Liver (tissue), 9 donors: ENCODE data around the gene ZNRF4. TPM values are rescaled to one million over a fixed set of nuclear protein-coding genes. Genes with fewer than 3 reads are reported as not detected.

Source experiments
- DNase-seq: peaks from one replicate; pipeline ENCODE4 v3.0.0-alpha.2; 2017; ENCODE audit warnings: low spot score
- H3K27ac ChIP-seq, 2 donors: one replicate each; pipeline ENCODE4 v1.7.0; 2013; ENCODE audit warnings: inconsistent platforms in 2 of 2, low read length in 2 of 2, control low read depth in 1 of 2, low read depth in 1 of 2, mild to moderate bottlenecking in 1 of 2
- H3K27me3 ChIP-seq, 4 donors: one replicate each; pipeline versions ENCODE4 v1.6.1 to v1.7.0; 2013; ENCODE audit warnings: low read length in 3 of 4, inconsistent platforms in 1 of 4, mild to moderate bottlenecking in 1 of 4, moderate library complexity in 1 of 4; ENCODE audit not compliant: control insufficient read depth in 4 of 4, insufficient read depth in 4 of 4
- H3K36me3 ChIP-seq, 4 donors: one replicate each; pipeline versions ENCODE4 v1.6.1 to v1.7.0; 2013; ENCODE audit warnings: low read length in 3 of 4, mild to moderate bottlenecking in 3 of 4, low read depth in 1 of 4, moderate library complexity in 1 of 4; ENCODE audit not compliant: control insufficient read depth in 4 of 4, insufficient read depth in 3 of 4
- H3K4me1 ChIP-seq, 4 donors: one replicate each; pipeline versions ENCODE4 v1.6.1 to v1.7.0; 2013; ENCODE audit warnings: low read length in 3 of 4, mild to moderate bottlenecking in 3 of 4, moderate library complexity in 1 of 4; ENCODE audit not compliant: control insufficient read depth in 4 of 4, insufficient read depth in 4 of 4
- H3K4me3 ChIP-seq, 3 donors: one replicate each; pipeline versions ENCODE4 v1.6.1 to v1.7.0; 2013; ENCODE audit warnings: low read length in 3 of 3, control low read depth in 1 of 3, low read depth in 1 of 3, mild to moderate bottlenecking in 1 of 3
- H3K9ac ChIP-seq, 2 donors: one replicate each; pipeline ENCODE4 v1.7.0; 2013; ENCODE audit warnings: low read length in 2 of 2, mild to moderate bottlenecking in 2 of 2, moderate library complexity in 2 of 2, control low read depth in 1 of 2, low read depth in 1 of 2
- H3K9me3 ChIP-seq, 4 donors: one replicate each; pipeline versions ENCODE4 v1.6.1 to v1.7.0; 2013; ENCODE audit warnings: low read length in 3 of 4; ENCODE audit not compliant: control insufficient read depth in 4 of 4
- ATF3 ChIP-seq: IDR thresholded peaks from 2 replicates; pipeline ENCODE4 v1.6.1; 2016; ENCODE audit warnings: antibody characterized with exemption
- CTCF ChIP-seq: fragments of 150-350 bp; IDR thresholded peaks from 2 replicates; pipeline ENCODE4 v1.5.1; 2017; ENCODE audit warnings: improper control_type of control experiment, low read depth, low read length; ENCODE audit not compliant: missing input control
- FOXA1 ChIP-seq: IDR thresholded peaks from 2 replicates; pipeline ENCODE4 v1.6.1; 2016; ENCODE audit warnings: antibody characterized with exemption
- FOXA2 ChIP-seq: IDR thresholded peaks from 2 replicates; pipeline ENCODE4 v1.6.1; 2016; ENCODE audit warnings: antibody characterized with exemption
- GABPA ChIP-seq, 2 donors: IDR thresholded peaks in 1 of 2; conservative IDR thresholded peaks in 1 of 2; 2 replicates each; pipeline ENCODE4 v1.6.1; 2016; ENCODE audit warnings: antibody characterized with exemption in 2 of 2, mild to moderate bottlenecking in 1 of 2, moderate library complexity in 1 of 2
- HNF4A ChIP-seq, 2 donors: conservative IDR thresholded peaks; 2 replicates each; pipeline ENCODE4 v1.6.1; 2016; ENCODE audit warnings: antibody characterized with exemption in 2 of 2, mild to moderate bottlenecking in 2 of 2
- HNF4G ChIP-seq: IDR thresholded peaks from 2 replicates; pipeline ENCODE4 v1.6.1; 2016; ENCODE audit warnings: antibody characterized with exemption
- JUND ChIP-seq, 2 donors: IDR thresholded peaks; 2 replicates each; pipeline ENCODE4 v1.6.1; 2016; ENCODE audit warnings: antibody characterized with exemption in 2 of 2
- MAX ChIP-seq: IDR thresholded peaks from 2 replicates; pipeline ENCODE4 v1.6.1; 2016; ENCODE audit warnings: antibody characterized with exemption
- NR2F2 ChIP-seq: IDR thresholded peaks from 2 replicates; pipeline ENCODE4 v1.6.1; 2016; ENCODE audit warnings: antibody characterized with exemption
- RAD21 ChIP-seq, 2 donors: IDR thresholded peaks; 2 replicates each; pipeline ENCODE4 v1.6.1; 2016; ENCODE audit warnings: antibody characterized with exemption in 2 of 2, mild to moderate bottlenecking in 2 of 2
- REST ChIP-seq: IDR thresholded peaks from 2 replicates; pipeline ENCODE4 v1.6.1; 2016; ENCODE audit warnings: antibody characterized with exemption, mild to moderate bottlenecking
- RXRA ChIP-seq, 2 donors: IDR thresholded peaks; 2 replicates each; pipeline ENCODE4 v1.6.1; 2017 to 2018; ENCODE audit warnings: antibody characterized with exemption in 2 of 2, mild to moderate bottlenecking in 1 of 2
- SP1 ChIP-seq: IDR thresholded peaks from 2 replicates; pipeline ENCODE4 v1.6.1; 2018; ENCODE audit warnings: antibody characterized with exemption, mild to moderate bottlenecking
- TAF1 ChIP-seq: conservative IDR thresholded peaks from 2 replicates; pipeline ENCODE4 v1.6.1; 2016; ENCODE audit warnings: antibody characterized with exemption, mild to moderate bottlenecking
- YY1 ChIP-seq: IDR thresholded peaks from 2 replicates; pipeline ENCODE4 v1.6.1; 2016; ENCODE audit warnings: antibody characterized with exemption, mild to moderate bottlenecking
- ZBTB33 ChIP-seq: IDR thresholded peaks from 2 replicates; pipeline ENCODE4 v1.6.1; 2016; ENCODE audit warnings: antibody characterized with exemption
- WGBS: extraction: QIAGEN DNeasy Blood & Tissue Kit; methylation state at CpG from one replicate; pipeline ENCODE4 v1.1.7; 2013; 5-methylcytosine and 5-hydroxymethylcytosine counted together
- polyA plus RNA-seq, 2 donors: library from polyadenylated mRNA; stranded (reverse) in 1 of 2; unstranded in 1 of 2; fragments of 200-250 nt in 1 of 2; fragments of >200 nt in 1 of 2; fragmentation: Nextera tagmentation in 1 of 2; extraction: Ambion mirVana in 1 of 2; gene quantifications; one replicate each; pipeline versions ENCODE4 v1.2.1 to v1.2.3, GENCODE V29; 2013 to 2015
- total RNA-seq, 2 donors: library from RNA; depleted of rRNA; stranded (reverse); fragments of >200 nt; gene quantifications; one replicate each; pipeline ENCODE4 v1.2.3, GENCODE V29; 2014
- donor health status: healthy.
- donor health status: healthy.
- donor health status: healthy.
- donor health status: healthy.
- donor health status: healthy.

The ZNRF4 gene
- total and polyA plus RNA-seq, 4 donors = not detected

- Histone ChIP-seq H3K9me3 (no peaks in the 10 kb centered on the region), H3K4me1 (no peaks in the 10 kb centered on the region), H3K27ac (no peak overlapping the region), H3K36me3 (no peaks in the 10 kb centered on the region), H3K4me3 (no peak overlapping the region), H3K27me3 (no peaks in the 10 kb centered on the region), H3K9ac (no peak overlapping the region)
- no peak for DNase-seq
- WGBS = 69% methylated on average over 5 of the region's 5 CpGs
- TF ChIP-seq RXRA (IDR thresholded peaks at IDR 0.05) (no peak), MAX (no peak), GABPA (IDR thresholded peaks at IDR 0.05 in 1 of 2, conservative IDR thresholded peaks at IDR 0.05 in 1 of 2) (no peak), CTCF (no peak), NR2F2 (no peak), TAF1 (no peak), ZBTB33 (no peak), SP1 (no peak), HNF4A (conservative IDR thresholded peaks at IDR 0.05) (no peak), FOXA1 (no peak), ATF3 (no peak), JUND (IDR thresholded peaks at IDR 0.05) (no peak), YY1 (no peak), HNF4G (no peak), RAD21 (IDR thresholded peaks at IDR 0.05) (no peak), FOXA2 (no peak)
Measured at GRCh38 chr19:5432687-5433086, 22.5 kb upstream of the ZNRF4 start.

GRCh38 chr19:5434351-5434917 lies 20.8 kb upstream of the ZNRF4 start:
- H3K27ac ChIP-seq = no peak overlapping the region
- 56% methylated on average over 6 of the region's 6 CpGs for WGBS
- no peak for DNase-seq

More at GRCh38 chr19:5434351-5434917, 20.8 kb upstream of the ZNRF4 start:
- TF ChIP-seq ATF3 (no peak), SP1 (no peak), FOXA1 (no peak), HNF4G (no peak), CTCF (no peak), TAF1 (no peak), NR2F2 (no peak), RXRA (IDR thresholded peaks at IDR 0.05) (no peak), ZBTB33 (no peak), REST (no peak), FOXA2 (no peak)
- Histone ChIP-seq H3K9me3 (no peaks in the 10 kb centered on the region), H3K4me1 (no peaks in the 10 kb centered on the region), H3K27me3 (no peaks in the 10 kb centered on the region), H3K4me3 (no peak overlapping the region), H3K9ac (no peak overlapping the region), H3K36me3 (no peaks in the 10 kb centered on the region)
